ENCODE measurements around the gene SNX5.

Gene SNX5

GRCh38 chr20:17925940-17926300, 42.7 kb downstream of the SNX5 start:
- ChIA-PET POLR2A (no interaction called here), CTCF (interaction anchor here (1.3 kb wide), 1 partner anchor 13 kb away, joined by 5 read pairs; no protein-coding TSS in a partner anchor)
- TF ChIP-seq LEF1 (IDR thresholded peaks at IDR 0.05; ENCODE audit: borderline replicate concordance) (no peak), L3MBTL2 (conservative IDR thresholded peaks at IDR 0.05) (no peak), FOXM1 (IDR thresholded peaks at IDR 0.05; ENCODE audit: borderline replicate concordance) (no peak), FOXA1 (IDR thresholded peaks at IDR 0.05) (no peak), CTBP1 (IDR thresholded peaks at IDR 0.05; ENCODE audit: borderline replicate concordance) (no peak), NFRKB (IDR thresholded peaks at IDR 0.05) (no peak), TARDBP (IDR thresholded peaks at IDR 0.05) (no peak), SP1 (IDR thresholded peaks at IDR 0.05) (no peak), HDGF (IDR thresholded peaks at IDR 0.05; ENCODE audit: borderline replicate concordance) (no peak), ELF4 (IDR thresholded peaks at IDR 0.05) (no peak), ZNF384 (IDR thresholded peaks at IDR 0.05) (no peak), ARNT (IDR thresholded peaks at IDR 0.05) (no peak)
- DNase-seq (ENCODE audit: extremely low spot score): no peak

GRCh38 chr20:17925141-17925939, 43.3 kb downstream of the SNX5 start:
- ChIA-PET POLR2A (no interaction called here), CTCF (no interaction called here)
- DNase-seq (ENCODE audit: extremely low spot score): no peak
- TF ChIP-seq FOXK2 (IDR thresholded peaks at IDR 0.05) (no peak), ARNT (IDR thresholded peaks at IDR 0.05) (no peak)

GRCh38 chr20:17921774-17922173, 46.8 kb downstream of the SNX5 start:
- no peak for TF ChIP-seq TARDBP (IDR thresholded peaks at IDR 0.05)
- no peak for TF ChIP-seq ZNF384 (IDR thresholded peaks at IDR 0.05)
- TF ChIP-seq HDGF (IDR thresholded peaks at IDR 0.05; ENCODE audit: borderline replicate concordance): no peak
- ChIA-PET POLR2A (no interaction called here), CTCF (no interaction called here)
- DNase-seq (ENCODE audit: extremely low spot score): no peak

GRCh38 chr20:17919149-17919548, 49.4 kb downstream of the SNX5 start:
- no peak for DNase-seq (ENCODE audit: extremely low spot score)
- TF ChIP-seq HDGF (IDR thresholded peaks at IDR 0.05; ENCODE audit: borderline replicate concordance) (no peak), TARDBP (IDR thresholded peaks at IDR 0.05) (no peak), ARNT (IDR thresholded peaks at IDR 0.05) (no peak), CTBP1 (IDR thresholded peaks at IDR 0.05; ENCODE audit: borderline replicate concordance) (no peak), BHLHE40 (IDR thresholded peaks at IDR 0.05; ENCODE audit: borderline replicate concordance) (no peak), L3MBTL2 (conservative IDR thresholded peaks at IDR 0.05) (no peak), ZNF384 (IDR thresholded peaks at IDR 0.05) (no peak), FOXA1 (IDR thresholded peaks at IDR 0.05) (no peak), PKNOX1 (IDR thresholded peaks at IDR 0.05) (no peak)
- ChIA-PET POLR2A (no interaction called here), CTCF (no interaction called here)

- POLR2A ChIA-PET: no interaction called here
- no peak for TF ChIP-seq CTBP1 (IDR thresholded peaks at IDR 0.05; ENCODE audit: borderline replicate concordance)
- no peak for TF ChIP-seq HDGF (IDR thresholded peaks at IDR 0.05; ENCODE audit: borderline replicate concordance)
- TF ChIP-seq PKNOX1 (IDR thresholded peaks at IDR 0.05): no peak
- CTCF ChIA-PET: no interaction called here
- DNase-seq (ENCODE audit: extremely low spot score): no peak
Measured at GRCh38 chr20:17917832-17918618, 50.6 kb downstream of the SNX5 start.

- ChIA-PET CTCF (no interaction called here), POLR2A (no interaction called here)
- no peak for DNase-seq (ENCODE audit: extremely low spot score)
- TF ChIP-seq FOXA1 (IDR thresholded peaks at IDR 0.05) (no peak), ZNF384 (IDR thresholded peaks at IDR 0.05) (no peak), TARDBP (IDR thresholded peaks at IDR 0.05) (no peak), FOXK2 (IDR thresholded peaks at IDR 0.05) (no peak), ELF4 (IDR thresholded peaks at IDR 0.05) (no peak), L3MBTL2 (conservative IDR thresholded peaks at IDR 0.05) (no peak), SP1 (IDR thresholded peaks at IDR 0.05) (no peak), FOXM1 (IDR thresholded peaks at IDR 0.05; ENCODE audit: borderline replicate concordance) (no peak), HDGF (IDR thresholded peaks at IDR 0.05; ENCODE audit: borderline replicate concordance) (no peak), BHLHE40 (IDR thresholded peaks at IDR 0.05; ENCODE audit: borderline replicate concordance) (no peak), NFRKB (IDR thresholded peaks at IDR 0.05) (no peak), LEF1 (IDR thresholded peaks at IDR 0.05; ENCODE audit: borderline replicate concordance) (no peak), PKNOX1 (IDR thresholded peaks at IDR 0.05) (no peak), ARNT (IDR thresholded peaks at IDR 0.05) (no peak), SUZ12 (IDR thresholded peaks at IDR 0.05) (no peak), CTBP1 (IDR thresholded peaks at IDR 0.05; ENCODE audit: borderline replicate concordance) (no peak)
Measured at GRCh38 chr20:17916433-17916891, 52.1 kb downstream of the SNX5 start.
